Brain pericyte (primary cell): ENCODE results near the gene GOLGA6C.
"Not testable (repeated sequence)": the region's sequence is repeated elsewhere in the genome, so short reads cannot be mapped to it uniquely, and the experiment has no call there.

Experiments used
- DNase-seq: peaks from one replicate; pipeline ENCODE4 v3.0.0-alpha.2; 2012; ENCODE audit warnings: low read depth, low spot score

The GOLGA6C gene

GRCh38 chr15:75252285-75252684, 5.8 kb upstream of the GOLGA6C start:
- DNase-seq = not testable (repeated sequence)

GRCh38 chr15:75258620-75259343, 648 bp downstream of the GOLGA6C start:
- DNase-seq = not testable (repeated sequence)

- not testable (repeated sequence) for DNase-seq
These were observed 1.7 kb downstream of the GOLGA6C start for GRCh38 chr15:75259873-75260272.

GRCh38 chr15:75273751-75274359, 15.7 kb downstream of the GOLGA6C start:
- not testable (repeated sequence) for DNase-seq

GRCh38 chr15:75274509-75275107, 16.5 kb downstream of the GOLGA6C start:
- not testable (repeated sequence) for DNase-seq

- not testable (repeated sequence) for DNase-seq
These were observed 17.5 kb downstream of the GOLGA6C start for GRCh38 chr15:75275617-75276016.

GRCh38 chr15:75278497-75278896, 20.4 kb downstream of the GOLGA6C start:
- not testable (repeated sequence) for DNase-seq

- not testable (repeated sequence) for DNase-seq
These were observed 24.4 kb downstream of the GOLGA6C start, which contains the start of gene GOLGA6D for GRCh38 chr15:75282572-75282971. TSS of gene GOLGA6D (plus strand) at chr15:75282835. CDS start at chr15:75282876, 41 bp downstream.

- not testable (repeated sequence) for DNase-seq
These were observed 26.0 kb downstream of the GOLGA6C start for GRCh38 chr15:75284152-75284551.

GRCh38 chr15:75293660-75294059, 35.5 kb downstream of the GOLGA6C start:
- not testable (repeated sequence) for DNase-seq

- DNase-seq = not testable (repeated sequence)
These were observed 40.6 kb downstream of the GOLGA6C start for GRCh38 chr15:75298541-75299310.

GRCh38 chr15:75299311-75299688, 41.2 kb downstream of the GOLGA6C start:
- not testable (repeated sequence) for DNase-seq

- DNase-seq = not testable (repeated sequence)
These were observed 41.9 kb downstream of the GOLGA6C start for GRCh38 chr15:75300026-75300425.

- DNase-seq = no peak
These were observed 44.2 kb downstream of the GOLGA6C start for GRCh38 chr15:75302318-75302717.

GRCh38 chr15:75302753-75303152, 44.6 kb downstream of the GOLGA6C start:
- not testable (repeated sequence) for DNase-seq

GRCh38 chr15:75306188-75306587, 48.1 kb downstream of the GOLGA6C start:
- no peak for DNase-seq

GRCh38 chr15:75307778-75308390, 49.8 kb downstream of the GOLGA6C start:
- no peak for DNase-seq

GRCh38 chr15:75309711-75310110, 51.6 kb downstream of the GOLGA6C start:
- no peak for DNase-seq

- DNase-seq = not testable (repeated sequence)
These were observed 54.4 kb downstream of the GOLGA6C start for GRCh38 chr15:75312548-75312947.

GRCh38 chr15:75313116-75313845, 55.1 kb downstream of the GOLGA6C start:
- DNase-seq = no peak
